Measurements from ENCODE around the gene FAM47E.
"Not testable (repeated sequence)": the region's sequence is repeated elsewhere in the genome, so short reads cannot be mapped to it uniquely, and the experiment has no call there.

The FAM47E gene

DNA sequence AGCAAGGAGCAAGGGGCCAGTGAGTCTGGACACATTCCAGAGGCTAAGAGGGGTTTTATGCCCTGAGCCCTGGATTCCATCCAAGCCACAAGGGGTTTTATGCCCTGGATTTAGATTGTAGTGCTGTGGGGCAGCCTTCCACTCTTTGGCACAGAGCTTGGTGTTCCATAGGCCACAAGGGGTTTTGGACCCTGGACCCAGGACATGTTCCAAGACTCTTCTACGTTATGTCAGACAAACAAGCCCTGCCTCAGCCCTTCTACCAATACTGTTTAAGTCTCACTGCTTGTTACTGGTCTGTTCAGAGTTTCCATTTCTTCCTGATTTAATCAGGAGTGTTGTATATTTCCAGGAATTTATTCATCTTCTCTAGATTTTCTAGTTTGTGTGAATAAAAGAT lies 25.1 kb upstream of the FAM47E start:
- no peak for DNase-seq (ENCODE audit: low read depth in 3 of 3, low spot score in 1 of 3)

GRCh38 chr4:76232681-76233080 lies 18.8 kb upstream of the FAM47E start:
- no peak for DNase-seq (ENCODE audit: low read depth in 3 of 3, low spot score in 1 of 3)

GRCh38 chr4:76233083-76233482 lies 18.4 kb upstream of the FAM47E start:
- DNase-seq (ENCODE audit: low read depth in 3 of 3, low spot score in 1 of 3), result no peak

DNA sequence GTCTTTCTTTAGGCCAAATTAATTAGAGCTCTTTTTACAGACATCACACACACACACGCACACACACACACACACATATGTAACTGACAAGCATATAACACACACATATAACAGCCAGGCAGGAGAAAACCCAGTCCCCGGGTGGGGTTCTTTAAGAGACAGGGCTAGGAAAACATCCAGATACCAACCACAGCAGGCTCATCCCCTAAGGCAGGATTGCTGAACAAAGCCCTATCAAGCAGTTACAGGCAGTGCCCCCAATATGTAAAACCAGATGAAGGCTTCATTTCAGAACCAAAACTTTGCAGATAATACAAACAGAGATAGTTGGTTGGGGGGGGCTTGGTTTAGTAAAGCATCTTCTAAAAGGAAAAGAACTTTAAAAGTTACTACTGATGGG lies 18.0 kb upstream of the FAM47E start:
- no peak for DNase-seq (ENCODE audit: low read depth in 3 of 3, low spot score in 1 of 3)

GRCh38 chr4:76233967-76234678 lies 17.4 kb upstream of the FAM47E start:
- DNase-seq (ENCODE audit: low read depth in 3 of 3, low spot score in 1 of 3), result no peak

DNA sequence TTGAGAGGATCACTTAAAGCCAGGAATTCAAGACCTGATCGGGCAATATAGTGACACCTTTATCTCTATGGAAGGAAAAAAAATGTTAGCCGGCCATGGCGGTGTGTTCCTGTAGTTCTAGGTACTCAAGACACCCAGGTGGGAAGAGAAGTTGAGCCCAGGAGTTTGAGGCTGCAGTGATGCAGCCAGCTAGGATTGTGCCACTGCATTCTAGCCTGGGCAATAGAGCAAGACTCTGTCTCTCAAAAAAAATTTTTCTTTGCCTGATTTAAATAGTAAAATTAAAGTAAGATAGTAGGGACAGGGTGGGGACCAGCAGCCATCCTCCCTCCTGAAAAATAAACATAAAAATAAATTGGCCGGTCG lies 16.9 kb upstream of the FAM47E start:
- DNase-seq (ENCODE audit: low read depth in 3 of 3, low spot score in 1 of 3), result no peak

DNA sequence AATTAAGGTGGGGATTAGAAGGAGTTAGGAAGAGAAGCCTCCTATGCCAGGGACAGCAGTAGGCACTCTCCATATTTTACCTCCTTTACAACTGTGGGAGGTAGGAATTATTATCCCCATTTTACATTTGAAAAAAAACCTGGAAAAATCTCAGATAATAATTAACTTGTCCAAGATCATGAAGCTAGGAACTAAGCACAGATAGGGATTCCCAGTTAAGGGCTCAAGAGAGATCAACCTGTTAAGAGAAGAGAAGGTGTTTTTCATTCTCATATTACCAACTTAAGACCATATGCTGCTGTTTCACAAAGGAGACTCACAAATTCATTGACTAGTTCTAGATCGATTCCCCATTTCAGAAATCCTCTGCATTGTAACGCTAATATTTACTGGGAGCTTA lies 16.1 kb upstream of the FAM47E start:
- no peak for DNase-seq (ENCODE audit: low read depth in 3 of 3, low spot score in 1 of 3)

GRCh38 chr4:76235915-76236314 lies 15.6 kb upstream of the FAM47E start:
- DNase-seq (ENCODE audit: low read depth in 3 of 3, low spot score in 1 of 3), result no peak

DNA sequence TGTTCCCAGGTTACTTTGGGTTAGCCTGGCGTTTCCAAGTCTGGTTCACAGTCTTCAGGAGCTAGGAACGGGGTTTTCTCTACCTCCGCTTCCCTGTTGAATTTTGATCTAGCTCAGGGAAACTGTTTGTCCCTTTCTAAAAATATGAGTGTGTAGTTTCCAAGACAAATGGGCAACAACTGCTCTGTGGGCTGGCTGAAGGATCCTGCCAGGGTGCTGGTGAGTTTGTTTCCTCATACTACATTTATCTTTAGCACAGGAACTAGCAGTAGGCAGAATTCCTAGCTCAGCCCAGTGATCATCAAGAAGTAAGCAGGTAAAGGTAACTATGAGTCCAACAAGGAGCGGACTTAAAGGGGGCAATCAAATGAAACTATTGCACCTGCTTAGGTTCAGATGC lies 13.3 kb upstream of the FAM47E start:
- DNase-seq (ENCODE audit: low read depth in 3 of 3, low spot score in 1 of 3), result no peak

GRCh38 chr4:76238701-76239100 lies 12.8 kb upstream of the FAM47E start:
- no peak for DNase-seq (ENCODE audit: low read depth in 3 of 3, low spot score in 1 of 3)

DNA sequence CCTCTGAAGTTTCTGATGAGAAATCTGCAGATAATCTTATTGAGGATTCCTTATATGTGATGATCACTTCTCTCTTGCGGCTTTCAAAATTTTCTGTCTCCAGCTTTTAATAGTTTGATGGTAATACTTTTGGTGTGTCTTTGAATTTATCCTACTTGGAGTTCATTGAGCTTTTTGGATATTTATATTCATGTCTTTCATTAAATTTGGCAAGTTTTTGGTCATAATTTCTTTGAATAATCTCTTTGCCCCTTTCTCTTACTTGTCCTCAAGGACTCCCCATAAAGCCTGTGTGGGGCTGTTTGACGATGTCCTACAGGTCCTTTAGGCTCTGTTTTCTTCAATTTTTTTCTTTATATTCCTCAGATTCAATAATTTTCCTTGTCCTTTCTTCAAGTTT lies 11.3 kb upstream of the FAM47E start:
- no peak for DNase-seq (ENCODE audit: low read depth in 3 of 3, low spot score in 1 of 3)

- DNase-seq (ENCODE audit: low read depth in 3 of 3, low spot score in 1 of 3), result not testable (repeated sequence)
Observed at GRCh38 chr4:76243877-76244276, 7.6 kb upstream of the FAM47E start.

- no peak for DNase-seq (ENCODE audit: low read depth in 3 of 3, low spot score in 1 of 3)
Observed at GRCh38 chr4:76246025-76246424, 5.5 kb upstream of the FAM47E start.

DNA sequence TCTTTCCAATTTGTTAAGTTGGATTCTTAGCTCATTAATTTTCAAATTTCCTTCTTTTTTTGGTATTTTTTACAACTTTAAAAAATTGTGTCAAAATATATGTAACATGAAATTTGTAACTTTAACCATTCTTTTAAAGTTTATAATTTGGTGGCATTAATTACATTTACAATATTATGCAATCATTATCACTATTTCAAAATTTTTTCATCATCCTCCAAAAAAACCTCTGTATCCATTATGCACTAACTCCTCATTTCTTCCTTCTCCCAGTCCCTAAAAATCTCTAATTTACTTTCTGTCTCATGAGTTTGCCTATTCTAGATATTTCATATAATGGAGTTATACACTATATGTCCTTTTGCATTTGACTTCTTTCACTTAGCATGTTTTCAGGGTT lies 4.7 kb upstream of the FAM47E start:
- no peak for DNase-seq (ENCODE audit: low read depth in 3 of 3, low spot score in 1 of 3)

DNA sequence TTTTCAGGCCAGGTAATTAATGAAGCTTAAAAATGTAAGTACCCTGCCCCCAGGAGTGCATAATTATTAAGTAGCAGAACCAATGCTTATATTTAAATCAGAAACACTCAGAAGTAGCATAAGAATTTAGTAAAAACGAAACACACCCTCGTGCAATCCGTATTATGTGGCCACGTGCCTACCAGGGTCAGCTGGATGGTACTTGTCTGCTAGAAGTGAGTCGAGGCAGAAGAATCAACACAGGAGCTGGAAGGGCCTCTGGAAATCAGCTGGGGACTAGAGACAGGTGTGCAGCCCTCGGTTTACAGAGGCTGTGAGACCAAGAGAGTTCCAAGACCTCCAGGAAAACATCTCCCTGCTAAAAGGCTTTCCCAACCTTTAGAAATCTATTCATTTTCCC lies 559 bp upstream of the FAM47E start:
- no peak for DNase-seq (ENCODE audit: low read depth in 3 of 3, low spot score in 1 of 3)

DNA sequence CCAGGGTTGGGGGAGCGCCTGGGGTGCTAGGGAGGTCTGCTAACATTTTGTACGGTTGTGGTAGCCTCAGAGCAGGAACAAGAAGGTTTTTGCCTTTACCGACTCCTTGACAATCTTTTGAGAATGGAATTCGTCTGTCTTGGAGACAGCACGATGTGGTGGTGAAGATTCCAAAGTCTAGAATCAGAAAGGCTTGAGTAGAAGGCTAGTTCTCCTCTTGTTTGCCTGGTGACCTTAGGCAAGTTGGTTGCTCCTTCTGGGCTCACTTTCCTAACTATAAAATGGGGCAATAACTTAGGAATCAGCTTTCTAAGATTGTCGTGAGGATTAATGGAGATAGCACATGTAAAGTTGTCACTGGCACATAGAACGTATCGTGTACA lies 741 bp downstream of the FAM47E start:
- DNase-seq (ENCODE audit: low read depth in 3 of 3, low spot score in 1 of 3), result no peak

- DNase-seq (ENCODE audit: low read depth in 3 of 3, low spot score in 1 of 3), result no peak
Observed at GRCh38 chr4:76253511-76253910, 2.0 kb downstream of the FAM47E start.

GRCh38 chr4:76256032-76256431 lies 4.5 kb downstream of the FAM47E start:
- no peak for DNase-seq (ENCODE audit: low read depth in 3 of 3, low spot score in 1 of 3)

GRCh38 chr4:76256968-76257367 lies 5.4 kb downstream of the FAM47E start:
- DNase-seq (ENCODE audit: low read depth in 3 of 3, low spot score in 1 of 3), result no peak

- no peak for DNase-seq (ENCODE audit: low read depth in 3 of 3, low spot score in 1 of 3)
Observed at GRCh38 chr4:76257824-76258223, 6.3 kb downstream of the FAM47E start.

DNA sequence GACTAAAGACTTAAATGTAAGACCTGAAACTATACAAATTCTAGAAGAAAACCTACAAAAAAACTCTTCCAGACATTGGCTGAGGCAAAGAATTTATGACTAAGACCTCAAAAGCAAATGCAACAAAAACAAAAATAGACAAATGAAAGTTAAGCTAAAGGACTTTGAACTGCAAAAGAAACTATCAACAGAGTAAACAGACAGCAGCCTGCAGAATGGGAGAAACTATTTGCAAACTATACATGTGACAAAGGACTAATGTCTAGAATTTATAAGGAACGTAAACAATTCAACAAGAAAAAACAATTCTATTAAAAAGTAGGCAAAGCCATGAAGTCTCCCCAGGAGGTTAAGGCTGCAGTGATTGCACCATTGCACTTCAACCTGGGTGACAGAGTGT lies 9.1 kb downstream of the FAM47E start:
- DNase-seq (ENCODE audit: low read depth in 3 of 3, low spot score in 1 of 3), result no peak

- no peak for DNase-seq (ENCODE audit: low read depth in 3 of 3, low spot score in 1 of 3)
Observed at GRCh38 chr4:76265631-76266218, 14.2 kb downstream of the FAM47E start.

GRCh38 chr4:76266627-76267026 lies 15.1 kb downstream of the FAM47E start:
- DNase-seq (ENCODE audit: low read depth in 3 of 3, low spot score in 1 of 3), result no peak

All from stimulated activated CD4-positive, alpha-beta T cell treated with anti-CD3 and anti-CD28 coated beads, TNF-alpha, amount 100 ng/mL, for 1 hour (primary cell).